ENCODE data around the gene ARMC5.

- peak; percentile 86 for TF ChIP-seq CTCF (conservative IDR thresholded peaks at IDR 0.05)
- no peak for TF ChIP-seq ZFX (IDR thresholded peaks at IDR 0.05)
Measured at GRCh38 chr16:31460582-31461002, 1.3 kb downstream of the ARMC5 start.
